HuH-7.5 (cell line): ENCODE measurements around the gene APOBEC3B.
"Not testable (repeated sequence)": the region's sequence is repeated elsewhere in the genome, so short reads cannot be mapped to it uniquely, and the experiment has no call there.

Experiments
- DNase-seq: peaks from one replicate; pipeline ENCODE4 v3.0.0; 2011; ENCODE audit warnings: low spot score

Gene APOBEC3B

GRCh38 chr22:38951734-38952133 is 30.4 kb upstream of the APOBEC3B start:
- no peak for DNase-seq

GRCh38 chr22:38952281-38952993 is 29.7 kb upstream of the APOBEC3B start:
- no peak for DNase-seq

GRCh38 chr22:38953091-38953490 is 29.1 kb upstream of the APOBEC3B start:
- DNase-seq = no peak

GRCh38 chr22:38953577-38954413 is 28.4 kb upstream of the APOBEC3B start:
- no peak for DNase-seq

GRCh38 chr22:38954414-38955043 is 27.6 kb upstream of the APOBEC3B start:
- no peak for DNase-seq

GRCh38 chr22:38955250-38955905 is 26.8 kb upstream of the APOBEC3B start:
- DNase-seq = no peak

- DNase-seq = no peak
These were observed 26.2 kb upstream of the APOBEC3B start for GRCh38 chr22:38955926-38956325.

GRCh38 chr22:38956551-38956950 is 25.6 kb upstream of the APOBEC3B start:
- DNase-seq = no peak

- no peak for DNase-seq
These were observed 24.9 kb upstream of the APOBEC3B start, which contains the start of gene APOBEC3A for GRCh38 chr22:38957046-38957770. Gene APOBEC3A, plus strand, starts transcription at chr22:38957609. Its CDS starts 83 bp downstream, at chr22:38957692.

- DNase-seq = no peak
These were observed 24.1 kb upstream of the APOBEC3B start for GRCh38 chr22:38957808-38958650.

GRCh38 chr22:38958651-38958943 is 23.6 kb upstream of the APOBEC3B start:
- DNase-seq = not testable (repeated sequence)

- DNase-seq = no peak
These were observed 22.6 kb upstream of the APOBEC3B start for GRCh38 chr22:38959590-38959989.

GRCh38 chr22:38960673-38961072 is 21.5 kb upstream of the APOBEC3B start:
- not testable (repeated sequence) for DNase-seq

- DNase-seq = not testable (repeated sequence)
These were observed 18.8 kb upstream of the APOBEC3B start for GRCh38 chr22:38963291-38963738.

- no peak for DNase-seq
These were observed 18.3 kb upstream of the APOBEC3B start for GRCh38 chr22:38963872-38964271.

GRCh38 chr22:38964306-38964705 is 17.8 kb upstream of the APOBEC3B start:
- DNase-seq = no peak

- no peak for DNase-seq
These were observed 17.2 kb upstream of the APOBEC3B start for GRCh38 chr22:38964989-38965388.

- no peak for DNase-seq
These were observed 16.4 kb upstream of the APOBEC3B start for GRCh38 chr22:38965614-38966379.

GRCh38 chr22:38966380-38966702 is 15.8 kb upstream of the APOBEC3B start:
- DNase-seq = no peak

GRCh38 chr22:38966942-38967341 is 15.2 kb upstream of the APOBEC3B start:
- no peak for DNase-seq
